ENCODE data around the gene SYNE1.

- TF ChIP-seq, protein P1, sequence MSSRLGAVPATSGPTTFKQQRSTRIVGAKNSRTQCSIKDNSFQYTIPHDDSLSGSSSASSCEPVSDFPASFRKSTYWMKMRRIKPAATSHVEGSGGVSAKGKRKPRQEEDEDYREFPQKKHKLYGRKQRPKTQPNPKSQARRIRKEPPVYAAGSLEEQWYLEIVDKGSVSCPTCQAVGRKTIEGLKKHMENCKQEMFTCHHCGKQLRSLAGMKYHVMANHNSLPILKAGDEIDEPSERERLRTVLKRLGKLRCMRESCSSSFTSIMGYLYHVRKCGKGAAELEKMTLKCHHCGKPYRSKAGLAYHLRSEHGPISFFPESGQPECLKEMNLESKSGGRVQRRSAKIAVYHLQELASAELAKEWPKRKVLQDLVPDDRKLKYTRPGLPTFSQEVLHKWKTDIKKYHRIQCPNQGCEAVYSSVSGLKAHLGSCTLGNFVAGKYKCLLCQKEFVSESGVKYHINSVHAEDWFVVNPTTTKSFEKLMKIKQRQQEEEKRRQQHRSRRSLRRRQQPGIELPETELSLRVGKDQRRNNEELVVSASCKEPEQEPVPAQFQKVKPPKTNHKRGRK (CRISPR knock-in tag; IDR thresholded peaks at IDR 0.05; ENCODE audit: borderline replicate concordance): no peak
- TF ChIP-seq ETV6 (CRISPR knock-in tag; IDR thresholded peaks at IDR 0.05): no peak
- TF ChIP-seq USF2 (CRISPR knock-in tag; IDR thresholded peaks at IDR 0.05): no peak
- TF ChIP-seq MYBL2 (CRISPR knock-in tag; IDR thresholded peaks at IDR 0.05): no peak
- TF ChIP-seq CREM (CRISPR knock-in tag; IDR thresholded peaks at IDR 0.05): no peak
- TF ChIP-seq, protein P2, sequence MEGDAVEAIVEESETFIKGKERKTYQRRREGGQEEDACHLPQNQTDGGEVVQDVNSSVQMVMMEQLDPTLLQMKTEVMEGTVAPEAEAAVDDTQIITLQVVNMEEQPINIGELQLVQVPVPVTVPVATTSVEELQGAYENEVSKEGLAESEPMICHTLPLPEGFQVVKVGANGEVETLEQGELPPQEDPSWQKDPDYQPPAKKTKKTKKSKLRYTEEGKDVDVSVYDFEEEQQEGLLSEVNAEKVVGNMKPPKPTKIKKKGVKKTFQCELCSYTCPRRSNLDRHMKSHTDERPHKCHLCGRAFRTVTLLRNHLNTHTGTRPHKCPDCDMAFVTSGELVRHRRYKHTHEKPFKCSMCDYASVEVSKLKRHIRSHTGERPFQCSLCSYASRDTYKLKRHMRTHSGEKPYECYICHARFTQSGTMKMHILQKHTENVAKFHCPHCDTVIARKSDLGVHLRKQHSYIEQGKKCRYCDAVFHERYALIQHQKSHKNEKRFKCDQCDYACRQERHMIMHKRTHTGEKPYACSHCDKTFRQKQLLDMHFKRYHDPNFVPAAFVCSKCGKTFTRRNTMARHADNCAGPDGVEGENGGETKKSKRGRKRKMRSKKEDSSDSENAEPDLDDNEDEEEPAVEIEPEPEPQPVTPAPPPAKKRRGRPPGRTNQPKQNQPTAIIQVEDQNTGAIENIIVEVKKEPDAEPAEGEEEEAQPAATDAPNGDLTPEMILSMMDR (IDR thresholded peaks at IDR 0.05): no peak
- no peak for TF ChIP-seq CBFB (CRISPR knock-in tag; IDR thresholded peaks at IDR 0.05; ENCODE audit: low read depth)
- TF ChIP-seq, protein P3, sequence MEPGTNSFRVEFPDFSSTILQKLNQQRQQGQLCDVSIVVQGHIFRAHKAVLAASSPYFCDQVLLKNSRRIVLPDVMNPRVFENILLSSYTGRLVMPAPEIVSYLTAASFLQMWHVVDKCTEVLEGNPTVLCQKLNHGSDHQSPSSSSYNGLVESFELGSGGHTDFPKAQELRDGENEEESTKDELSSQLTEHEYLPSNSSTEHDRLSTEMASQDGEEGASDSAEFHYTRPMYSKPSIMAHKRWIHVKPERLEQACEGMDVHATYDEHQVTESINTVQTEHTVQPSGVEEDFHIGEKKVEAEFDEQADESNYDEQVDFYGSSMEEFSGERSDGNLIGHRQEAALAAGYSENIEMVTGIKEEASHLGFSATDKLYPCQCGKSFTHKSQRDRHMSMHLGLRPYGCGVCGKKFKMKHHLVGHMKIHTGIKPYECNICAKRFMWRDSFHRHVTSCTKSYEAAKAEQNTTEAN (CRISPR knock-in tag; IDR thresholded peaks at IDR 0.05): no peak
- no peak for TF ChIP-seq TEAD1 (CRISPR knock-in tag; IDR thresholded peaks at IDR 0.05)
These were observed 259.0 kb downstream of the SYNE1 start for GRCh38 chr6:152378169-152378568.

All from WTC11 (cell line).